Bone marrow (tissue), 2 donors: ENCODE data around the gene RWDD1.
"Not testable (repeated sequence)": the region's sequence is repeated elsewhere in the genome, so short reads cannot be mapped to it uniquely, and the experiment has no call there.

ENCODE experiments used
- DNase-seq, 2 donors: peaks; one replicate each; lab custom pipeline; 2025; lab: John Stamatoyannopoulos, UW

RWDD1 gene

GRCh38 chr6:116560130-116560529, 11.2 kb upstream of the RWDD1 start:
- no peak for DNase-seq

- peak in 1 of 2 donors; percentile 62 for DNase-seq
These were observed 9.8 kb upstream of the RWDD1 start for GRCh38 chr6:116561377-116562018.

DNA sequence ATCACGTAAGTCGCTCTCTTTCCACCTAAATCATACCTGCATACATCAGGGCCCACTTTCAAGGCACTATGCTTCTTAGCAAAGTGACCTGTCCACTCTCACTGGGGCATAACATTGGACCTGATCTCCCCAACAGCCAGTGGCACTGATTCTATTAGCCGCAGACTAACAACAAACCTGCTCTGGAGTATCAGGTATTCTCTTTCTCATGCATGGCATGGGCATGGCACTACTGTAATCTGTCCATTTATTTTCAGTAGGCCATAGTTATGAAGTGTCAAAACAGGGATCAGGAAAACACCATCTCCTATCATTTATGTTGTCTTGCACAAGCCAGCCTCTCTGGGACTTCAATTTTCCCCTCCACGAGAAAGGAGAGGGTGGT, 9.3 kb upstream of the RWDD1 start:
- no peak for DNase-seq

GRCh38 chr6:116562614-116563013, 8.7 kb upstream of the RWDD1 start:
- DNase-seq: no peak

GRCh38 chr6:116563830-116564229, 7.5 kb upstream of the RWDD1 start:
- DNase-seq: no peak

GRCh38 chr6:116564311-116564710, 7.0 kb upstream of the RWDD1 start:
- no peak for DNase-seq

DNA sequence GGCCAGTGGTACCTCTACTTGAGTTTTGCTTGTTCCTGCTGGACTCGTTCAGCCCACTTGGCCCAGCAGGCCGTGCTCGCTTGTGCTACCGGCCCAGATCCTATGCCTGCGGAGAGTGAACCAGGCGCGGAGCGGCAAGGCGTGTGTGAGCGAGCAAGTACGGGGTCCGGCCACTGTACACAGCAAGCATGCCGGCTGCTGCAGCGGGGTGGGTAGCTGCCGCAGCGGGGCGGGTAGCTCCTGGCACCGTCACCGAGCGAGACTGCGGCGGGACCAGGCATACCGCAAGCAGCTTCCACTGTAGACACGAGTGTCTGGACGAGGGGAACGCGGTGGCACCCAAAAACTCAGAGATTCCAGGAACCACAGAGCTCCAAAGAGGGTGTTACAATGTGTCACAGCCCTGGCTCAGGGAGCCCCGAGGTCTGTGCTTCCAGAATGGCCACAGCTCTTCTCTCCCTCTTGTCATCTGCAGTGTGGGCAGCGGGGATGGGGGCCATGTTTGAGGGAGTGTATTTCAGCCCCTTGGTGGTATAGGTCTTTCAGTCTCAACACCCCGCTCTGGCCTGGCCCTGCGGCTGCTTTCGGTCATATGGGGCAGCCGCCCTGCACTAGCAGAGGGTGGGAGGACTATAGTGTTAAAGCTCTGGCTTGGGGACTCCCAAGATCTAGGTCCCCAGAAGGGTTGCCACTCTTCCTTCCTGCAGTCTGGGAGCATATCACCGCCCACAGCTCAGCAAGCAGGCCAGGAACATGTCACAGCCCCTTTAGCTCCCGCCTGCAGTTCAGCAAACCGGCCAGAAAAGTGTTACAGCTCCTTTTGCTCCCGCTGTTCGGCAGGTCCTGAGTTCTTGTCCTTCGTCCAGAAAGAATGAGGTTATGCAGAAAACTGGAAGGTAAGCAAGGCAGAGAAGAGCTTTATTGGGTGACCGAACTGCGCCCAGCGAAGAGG, 6.1 kb upstream of the RWDD1 start:
- DNase-seq: no peak

- no peak for DNase-seq
These were observed 3.2 kb upstream of the RWDD1 start for GRCh38 chr6:116568111-116568510.

GRCh38 chr6:116568821-116569755, 2.2 kb upstream of the RWDD1 start:
- peak in 1 of 2 donors; percentile 41 for DNase-seq

DNA sequence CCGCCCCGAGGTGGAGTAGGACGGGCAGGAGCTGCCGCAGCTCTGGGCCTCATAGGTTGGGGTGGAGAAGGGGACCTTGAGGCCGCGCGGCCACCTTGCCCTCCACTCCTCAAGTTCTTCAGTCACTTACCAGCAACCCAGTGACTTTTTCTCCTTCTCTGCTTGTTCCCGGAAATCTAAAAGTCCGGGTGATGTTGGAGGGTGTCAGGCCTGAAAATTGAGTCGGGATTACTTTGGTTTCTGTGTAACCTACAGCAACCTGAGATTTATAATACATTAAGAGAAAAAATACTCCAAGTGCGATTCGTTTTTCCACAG, 338 bp downstream of the RWDD1 start:
- DNase-seq: no peak

DNA sequence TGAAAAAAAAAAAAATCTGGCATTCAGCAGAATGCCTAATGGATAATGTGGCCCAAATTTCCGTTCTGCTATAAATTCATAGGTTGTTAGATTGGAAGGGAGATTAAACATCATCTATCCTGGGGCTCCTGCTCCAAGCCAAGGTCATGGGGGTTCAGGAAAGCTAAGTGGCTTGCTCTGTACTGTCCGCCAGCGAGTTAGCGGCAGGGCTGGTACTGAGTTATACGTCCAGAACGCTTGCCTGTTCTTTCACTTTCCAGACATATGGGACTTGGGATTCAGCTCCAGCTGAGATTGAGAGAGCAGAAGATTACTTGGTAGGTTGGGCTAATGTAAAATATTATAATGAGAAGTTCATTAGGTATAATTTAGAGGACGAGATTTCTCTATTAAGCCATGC, 858 bp downstream of the RWDD1 start:
- DNase-seq: no peak

DNA sequence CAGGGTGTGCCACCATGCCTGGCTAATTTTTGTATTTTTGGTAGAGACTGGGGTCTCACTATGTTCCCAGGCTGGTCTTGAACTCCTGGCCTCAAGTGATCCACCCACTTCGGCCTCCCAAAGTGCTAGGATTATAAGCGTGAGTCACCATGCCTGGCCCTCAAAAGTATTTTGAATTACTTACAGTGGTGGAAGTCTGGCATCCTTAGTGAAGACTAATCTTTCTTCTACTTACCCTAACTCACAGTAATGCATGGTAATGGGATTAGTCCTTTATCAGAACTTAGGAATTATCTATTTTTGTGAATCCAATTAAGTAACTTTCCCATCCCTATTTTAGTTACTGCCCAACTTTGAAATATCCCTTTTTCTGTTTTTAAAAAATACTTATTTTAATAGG, 3.9 kb downstream of the RWDD1 start:
- no peak for DNase-seq

DNA sequence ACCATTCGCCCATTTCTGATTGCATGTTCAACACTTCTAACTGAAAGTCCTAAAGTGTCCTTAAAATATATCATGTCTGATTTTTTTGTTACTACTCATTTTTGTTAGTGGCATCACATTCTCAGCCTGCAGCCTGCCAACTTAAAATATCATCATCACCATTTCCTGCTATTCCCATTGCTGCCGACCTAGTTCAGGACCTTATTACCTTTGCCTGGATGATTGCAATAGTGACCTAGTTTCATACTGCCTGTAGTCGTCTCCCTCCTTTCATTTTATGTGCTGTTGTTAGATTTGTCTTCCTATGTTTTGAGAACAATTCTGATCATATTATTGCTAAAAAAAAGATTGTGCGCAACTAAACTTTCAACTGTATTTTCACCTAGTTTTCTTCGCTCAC, 6.2 kb downstream of the RWDD1 start:
- no peak for DNase-seq

- no peak for DNase-seq
These were observed 7.0 kb downstream of the RWDD1 start for GRCh38 chr6:116578335-116578734.

GRCh38 chr6:116579143-116579542, 7.8 kb downstream of the RWDD1 start:
- DNase-seq: no peak

GRCh38 chr6:116580198-116580597, 8.9 kb downstream of the RWDD1 start:
- no peak for DNase-seq

DNA sequence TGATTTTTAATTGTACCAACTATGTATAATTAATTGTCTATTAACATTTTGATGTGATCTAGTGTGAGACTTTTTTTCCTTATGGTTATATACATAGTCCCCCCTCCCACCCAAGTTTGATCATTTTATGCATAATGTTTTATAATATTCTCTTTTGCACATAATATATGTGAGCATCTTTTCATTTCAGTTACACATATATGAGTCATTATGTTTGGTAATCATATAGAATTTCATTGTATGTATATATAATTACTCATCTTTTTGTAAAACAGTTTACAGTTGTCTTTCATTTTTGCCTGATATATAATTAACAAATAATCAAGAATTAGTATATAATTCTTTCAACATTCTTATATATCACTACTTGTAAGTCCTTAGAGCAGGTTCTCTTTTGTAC, 15.0 kb downstream of the RWDD1 start:
- DNase-seq: no peak

GRCh38 chr6:116586738-116587137, 15.4 kb downstream of the RWDD1 start:
- DNase-seq: no peak

DNA sequence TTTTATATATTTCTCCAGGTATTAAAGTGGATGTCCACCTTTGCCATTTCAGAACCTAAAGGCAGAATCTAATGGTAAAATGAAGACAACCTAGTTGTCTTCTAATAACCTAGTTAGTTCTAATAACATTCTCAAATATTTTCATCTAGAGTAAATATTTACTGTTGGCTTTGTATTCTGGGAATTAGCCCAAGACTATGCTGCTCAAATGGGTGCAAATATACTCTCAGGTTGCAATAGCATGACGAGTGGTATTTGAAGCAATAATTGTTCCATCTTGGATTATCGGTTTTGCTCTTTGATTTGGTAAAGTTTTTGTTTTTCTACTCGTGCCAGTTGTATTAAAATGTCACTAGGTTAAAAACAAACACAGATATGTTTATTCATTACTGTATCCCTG, 23.9 kb downstream of the RWDD1 start:
- no peak for DNase-seq

- no peak for DNase-seq
These were observed 25.5 kb downstream of the RWDD1 start for GRCh38 chr6:116596815-116597214.

- not testable (repeated sequence) for DNase-seq
These were observed 32.6 kb downstream of the RWDD1 start for GRCh38 chr6:116603916-116604315.

DNA sequence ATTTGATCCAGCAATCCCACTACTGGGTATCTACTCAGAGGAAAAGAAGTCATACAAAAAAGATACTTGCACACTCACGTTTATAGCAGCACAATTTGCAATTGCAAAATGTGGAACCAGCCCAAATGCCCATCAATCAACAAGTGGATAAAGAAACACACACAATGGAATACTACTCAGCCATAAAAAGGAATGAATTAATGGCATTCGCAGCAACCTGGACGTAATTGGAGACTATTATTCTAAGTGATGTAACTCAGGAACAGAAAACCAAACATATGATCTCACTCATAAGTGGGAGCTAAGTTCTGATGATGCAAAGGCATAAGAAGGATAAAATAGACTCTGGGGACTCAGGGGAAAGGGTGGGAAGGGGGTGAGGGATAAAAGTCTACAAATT, 33.6 kb downstream of the RWDD1 start:
- DNase-seq: not testable (repeated sequence)
